SHP77 treated with DMSO at 0.1 percent for 48 hours (cell line): ENCODE data around the gene MAML2.

Experiments
- DNase-seq: peaks from one replicate; lab custom pipeline; 2025; lab: John Stamatoyannopoulos, UW

MAML2 gene

DNA sequence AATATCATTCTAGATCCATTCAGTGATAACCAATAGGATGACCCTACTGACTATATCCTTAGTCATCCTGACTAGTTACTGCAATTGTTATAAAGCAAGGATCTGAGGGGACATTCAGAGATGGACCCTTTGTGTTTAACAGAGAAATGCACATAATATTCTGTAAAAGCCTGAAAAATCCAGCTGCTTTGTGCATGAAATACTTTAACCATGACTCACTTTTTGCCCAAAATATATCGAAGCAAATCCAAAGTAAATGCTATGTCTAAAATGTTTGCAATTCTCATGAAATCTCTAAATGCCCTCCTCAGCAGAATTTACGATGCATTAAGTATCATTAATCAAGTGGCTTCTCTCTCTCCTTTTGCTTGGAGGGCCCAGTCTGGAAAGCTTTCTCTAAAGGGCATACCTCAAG is 240.3 kb downstream of the MAML2 start:
- no peak for DNase-seq

DNA sequence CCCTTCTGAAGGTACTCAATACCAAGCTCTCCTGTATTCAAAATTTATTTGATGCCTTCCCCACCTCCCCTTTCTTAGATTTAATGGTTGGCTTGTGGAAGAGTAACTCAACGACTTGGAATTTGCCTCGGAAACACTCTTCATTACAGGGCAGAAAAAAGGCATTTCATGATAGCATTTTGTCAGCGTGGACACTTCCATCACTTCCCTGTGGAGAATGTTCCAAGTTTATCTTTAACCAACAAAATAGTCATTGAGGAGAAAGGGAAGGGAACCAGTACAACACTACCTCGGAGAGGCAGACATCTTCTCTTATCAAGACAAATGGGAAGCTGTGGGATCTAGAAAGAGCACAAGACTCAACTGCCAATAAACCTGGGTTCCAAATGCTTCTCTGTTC is 241.8 kb downstream of the MAML2 start:
- DNase-seq, result no peak

DNA sequence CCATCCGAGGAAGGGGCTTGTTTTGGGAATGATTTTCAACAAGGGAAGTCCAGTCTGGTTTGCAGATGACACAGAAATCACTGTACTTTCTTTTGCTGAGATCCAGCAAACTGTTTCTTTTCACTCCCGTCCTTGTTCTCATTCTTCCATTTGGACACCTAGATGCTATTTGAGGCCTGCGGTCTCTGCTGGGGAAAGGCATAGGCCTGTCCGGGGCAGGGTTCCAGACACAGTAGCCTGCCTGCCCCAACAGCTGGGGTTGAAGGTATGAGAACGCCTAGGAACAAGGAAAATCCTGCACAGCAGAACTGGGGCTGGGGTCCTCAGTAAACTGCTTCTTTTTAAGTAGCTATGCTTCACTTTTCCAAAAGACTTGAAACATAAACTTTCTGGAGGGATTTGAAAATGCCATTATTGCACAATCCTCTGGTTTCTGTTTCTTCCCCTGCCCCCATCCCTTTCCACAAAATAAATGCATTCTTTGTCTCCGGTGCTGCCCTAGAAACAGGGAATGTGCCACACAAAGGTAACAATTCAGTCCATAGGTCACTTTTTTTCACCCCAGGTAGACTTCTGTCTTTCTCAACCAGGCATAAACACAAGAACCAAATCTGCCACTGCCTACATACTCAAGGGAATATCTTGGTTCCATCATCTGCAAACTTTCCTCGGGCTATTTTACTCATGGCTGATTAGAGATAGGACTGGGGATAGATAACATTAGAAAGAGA is 244.3 kb downstream of the MAML2 start:
- no peak for DNase-seq

DNA sequence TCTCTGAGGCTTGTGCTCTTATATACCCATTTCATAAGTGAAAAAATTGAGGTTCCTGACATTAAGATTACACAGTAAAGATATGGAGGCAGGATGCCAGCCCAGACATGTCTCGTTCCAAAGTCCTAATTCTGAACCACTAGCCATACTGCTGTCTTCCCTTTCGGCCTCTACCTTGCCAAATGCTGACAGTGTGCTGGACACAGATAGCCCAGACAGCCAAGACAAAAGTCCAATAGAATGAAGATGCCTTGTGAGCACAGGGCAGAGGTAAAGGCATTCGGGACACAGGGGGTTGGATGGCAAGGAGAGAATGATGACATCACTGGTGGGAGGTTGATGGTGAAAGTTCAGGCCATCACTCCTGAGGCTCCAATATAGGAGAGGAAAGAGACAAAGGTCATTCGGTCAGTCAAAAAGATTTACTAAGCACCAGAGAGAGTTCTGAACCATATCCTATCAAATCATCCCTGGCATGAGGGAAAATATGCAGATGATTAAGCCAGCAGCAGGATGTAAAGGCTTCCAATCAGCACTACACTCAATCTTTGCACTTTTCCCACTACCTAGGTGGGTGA is 245.1 kb downstream of the MAML2 start:
- DNase-seq, result no peak

DNA sequence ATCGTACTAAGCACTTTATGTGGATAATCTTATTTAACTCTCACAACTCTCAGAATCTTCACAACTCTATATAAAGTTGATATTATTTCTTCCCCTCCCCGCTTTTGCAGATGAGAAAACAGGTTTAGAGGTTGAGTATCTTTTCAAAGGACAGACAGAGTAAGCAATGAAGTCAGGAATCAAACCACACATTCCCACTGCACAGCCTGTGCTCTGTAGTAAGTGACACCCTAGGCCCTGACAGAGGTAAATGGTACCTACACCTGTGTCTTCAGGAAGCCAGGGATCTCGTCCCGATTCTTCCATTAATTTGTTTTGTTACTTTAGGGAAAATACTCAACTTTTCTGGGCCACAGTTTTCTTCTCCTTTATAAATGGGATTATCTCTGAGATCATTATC is 246.6 kb downstream of the MAML2 start:
- DNase-seq, result no peak

DNA sequence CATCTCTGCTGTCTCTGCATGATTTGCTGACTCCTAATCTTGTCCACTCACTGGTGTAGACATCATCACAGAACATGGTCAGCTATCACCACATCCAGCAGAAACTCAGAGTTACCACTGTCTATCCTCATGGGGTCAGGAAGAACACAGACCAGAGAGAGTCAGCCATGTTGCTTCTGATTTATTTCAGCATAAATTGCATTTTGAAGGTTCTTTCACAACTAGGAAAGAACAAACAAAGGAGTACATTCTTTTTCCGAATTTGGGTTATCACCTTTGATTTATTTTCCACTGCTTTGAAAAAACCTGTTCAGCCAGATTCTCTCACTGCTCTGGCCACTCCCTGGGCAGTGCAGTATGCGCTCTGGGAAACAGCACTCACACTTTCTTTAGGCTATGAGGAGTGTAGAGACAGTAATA is 247.1 kb downstream of the MAML2 start:
- DNase-seq, result no peak

DNA sequence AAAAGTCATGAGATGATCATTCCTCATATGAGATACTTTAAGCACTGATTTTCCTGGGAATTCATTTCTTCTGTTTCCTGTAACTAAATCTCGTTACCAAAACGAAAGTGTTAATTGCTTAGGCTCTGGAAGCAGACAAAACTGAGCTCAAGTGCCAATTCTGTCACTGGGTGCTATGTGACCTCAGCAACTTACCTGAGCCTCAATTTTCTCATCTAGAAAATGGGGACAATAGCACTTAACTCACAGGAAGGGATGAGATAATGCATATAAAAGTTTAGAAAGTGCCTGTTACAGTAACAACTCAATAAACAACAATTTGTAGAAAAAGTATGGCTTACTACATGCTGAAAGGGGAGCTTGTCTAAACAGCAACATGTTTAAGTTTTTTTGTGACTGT is 248.8 kb downstream of the MAML2 start:
- no peak for DNase-seq

DNA sequence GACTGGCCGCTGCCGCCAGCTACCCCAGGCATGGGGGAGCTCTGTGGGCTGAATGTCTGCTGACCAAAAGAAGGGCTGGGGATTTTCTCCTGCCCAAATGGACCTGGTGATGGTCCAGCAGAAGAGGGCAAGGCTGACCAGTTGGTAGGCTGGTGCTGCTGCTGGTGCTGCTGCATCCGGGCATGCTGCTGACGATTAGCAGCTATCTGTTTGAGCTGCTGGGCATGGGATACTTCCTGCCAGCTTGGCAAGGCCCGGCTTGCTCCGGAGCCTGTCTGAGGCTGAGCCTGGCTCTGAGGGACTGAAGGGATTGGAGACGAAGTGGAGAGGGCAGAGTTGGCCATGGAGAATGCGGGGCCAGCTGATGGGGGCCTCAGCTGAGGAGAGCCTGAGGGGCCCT is 250.5 kb downstream of the MAML2 start:
- no peak for DNase-seq

DNA sequence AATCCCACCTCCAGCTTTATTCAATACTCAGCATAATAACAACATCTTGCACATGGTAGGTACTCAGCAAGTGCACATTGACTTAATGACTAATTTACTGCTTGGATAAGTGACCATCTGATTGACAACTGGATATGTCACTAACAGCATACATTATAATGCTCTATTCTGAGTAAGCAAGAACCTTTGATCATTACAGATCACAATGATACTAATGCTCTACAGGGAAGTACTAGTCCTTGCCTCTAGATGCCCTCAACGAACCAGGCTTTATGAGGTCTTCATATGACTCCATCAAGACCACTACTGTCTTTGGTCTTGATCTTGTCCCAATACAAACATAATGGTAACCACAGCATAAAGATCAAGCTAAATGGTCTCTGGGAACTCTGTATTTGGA is 251.5 kb downstream of the MAML2 start:
- DNase-seq, result no peak

DNA sequence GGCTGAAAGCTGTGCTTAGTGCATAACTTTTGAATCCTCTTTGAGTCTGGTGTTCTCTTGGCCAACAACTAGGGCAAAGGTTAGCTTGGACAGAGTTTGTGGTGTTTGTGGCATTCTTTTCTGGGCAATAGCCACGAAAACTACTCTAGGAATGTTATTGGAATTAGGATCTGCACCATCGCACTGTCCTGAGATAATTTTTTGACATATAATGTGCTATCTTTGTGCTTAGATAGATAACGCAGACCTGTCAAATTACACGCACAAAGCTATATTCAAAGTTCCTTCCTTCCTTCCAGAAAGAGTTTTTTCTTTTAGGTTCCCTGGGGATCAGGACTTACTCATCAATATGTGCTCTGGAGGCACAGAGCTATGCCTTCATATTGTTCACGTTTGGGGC is 252.3 kb downstream of the MAML2 start:
- no peak for DNase-seq

DNA sequence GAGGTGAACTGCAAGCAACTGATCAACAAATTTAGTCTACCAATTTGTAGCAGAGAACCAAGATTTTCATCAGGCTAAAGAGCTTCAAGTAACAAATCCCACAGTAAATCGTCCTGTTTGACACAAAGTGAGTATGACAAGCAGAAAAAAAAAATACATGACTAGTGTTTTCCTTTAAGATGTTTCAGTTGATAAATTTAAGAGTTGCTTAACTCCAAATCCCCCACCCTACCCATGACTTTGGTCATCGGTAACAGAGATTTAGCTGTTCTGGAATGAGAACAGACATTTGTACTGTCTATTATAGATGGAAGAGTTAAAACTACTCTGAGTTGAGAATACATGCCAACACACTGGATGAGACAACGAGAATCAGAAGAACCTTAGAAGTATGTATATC is 254.1 kb downstream of the MAML2 start:
- no peak for DNase-seq

DNA sequence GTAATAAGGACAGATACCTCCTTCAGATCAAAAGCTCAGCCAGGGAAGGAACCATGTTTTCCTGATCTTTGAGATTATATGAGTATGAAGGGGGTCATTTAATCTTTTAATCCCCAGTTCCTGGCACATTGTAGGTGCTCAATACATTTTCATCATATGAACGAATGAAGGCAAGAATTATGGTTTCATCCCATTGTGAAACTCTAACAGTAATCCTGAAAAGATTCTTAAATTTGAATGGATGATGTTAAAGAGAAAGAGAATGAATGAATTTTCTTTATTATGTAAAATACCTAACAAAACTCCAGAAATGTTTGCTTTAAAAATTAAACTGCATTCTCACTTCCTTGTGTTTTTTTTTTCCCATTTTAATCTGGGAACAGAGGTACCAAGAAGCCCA is 256.9 kb downstream of the MAML2 start:
- DNase-seq, result no peak

DNA sequence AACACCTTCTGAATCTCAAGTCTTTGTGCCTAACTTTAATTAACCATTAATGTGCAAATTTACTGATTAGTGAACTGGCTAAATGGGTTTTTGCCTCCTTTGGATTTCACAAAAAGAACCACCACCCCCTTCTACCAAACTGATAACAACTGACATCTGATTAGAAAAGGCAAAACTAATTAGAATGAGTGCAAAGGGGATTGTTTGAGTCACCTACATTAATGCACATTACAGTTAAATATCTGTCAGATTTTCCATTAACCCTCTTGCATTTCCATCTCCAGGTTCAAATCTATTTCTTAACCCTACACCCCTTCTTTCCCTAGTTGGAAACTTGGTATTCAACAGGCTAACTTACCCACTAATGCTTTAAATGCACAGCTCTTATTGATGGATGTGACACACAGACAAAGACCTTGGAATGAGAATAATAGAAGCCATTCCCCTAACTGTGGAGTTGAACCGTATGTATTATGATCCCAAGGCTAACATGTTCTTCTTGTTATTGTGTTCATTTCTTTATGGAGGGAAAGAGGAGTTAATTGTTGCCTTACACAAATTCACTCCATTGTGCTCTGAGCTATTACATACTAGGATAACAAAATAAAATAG is 257.6 kb downstream of the MAML2 start:
- DNase-seq, result no peak

DNA sequence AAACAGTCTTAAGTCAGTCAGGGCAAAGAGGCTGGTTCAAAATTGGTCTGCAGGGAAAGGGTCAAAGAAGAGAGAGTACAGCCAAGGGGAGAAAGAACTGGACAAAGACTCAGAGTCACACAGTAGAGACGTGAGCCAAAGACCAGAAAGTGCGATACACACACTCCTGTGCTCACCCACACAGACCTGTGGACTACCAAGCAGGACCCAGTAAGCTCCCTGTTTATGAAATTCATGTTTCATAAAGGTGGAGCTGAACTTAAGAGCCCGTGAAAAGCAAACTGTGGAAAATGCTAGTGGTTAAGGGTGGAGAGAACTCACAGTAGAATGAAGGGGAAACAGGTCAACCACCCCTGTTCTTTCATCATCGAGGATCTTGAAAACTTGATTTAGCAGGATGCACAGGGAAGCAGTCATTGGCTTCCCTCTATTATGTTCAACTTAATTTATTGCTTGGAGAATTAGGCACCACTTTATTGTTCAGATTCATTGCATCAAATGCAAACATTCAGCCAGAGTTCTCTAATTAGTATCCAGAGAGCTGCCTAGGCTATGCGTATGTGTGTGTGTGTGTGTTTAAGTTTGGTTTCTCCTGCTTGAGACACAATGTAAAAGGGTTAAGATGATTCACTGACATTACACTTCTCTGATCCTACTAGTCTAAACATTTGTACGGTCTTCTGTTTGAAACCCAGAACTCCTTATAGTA is 258.2 kb downstream of the MAML2 start:
- DNase-seq, result no peak

DNA sequence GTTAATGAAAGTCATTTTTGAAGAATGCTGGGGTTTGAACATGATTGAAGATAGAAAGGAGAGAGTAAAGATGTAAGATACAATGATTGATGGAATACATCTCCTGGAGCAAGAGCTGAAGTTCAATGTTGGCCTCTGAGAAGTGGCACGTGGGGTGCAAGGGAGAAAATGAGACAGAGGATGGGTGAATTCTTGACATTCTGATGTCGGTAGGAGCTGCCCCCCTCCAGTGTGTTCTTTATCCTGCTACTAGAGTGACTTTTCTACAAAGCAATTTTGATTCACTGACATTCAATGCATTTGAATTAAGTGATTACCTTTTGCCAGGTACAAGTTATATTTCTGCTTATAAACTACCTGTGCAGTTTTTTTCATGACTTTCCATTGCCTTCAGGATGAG is 260.1 kb downstream of the MAML2 start:
- DNase-seq, result no peak

DNA sequence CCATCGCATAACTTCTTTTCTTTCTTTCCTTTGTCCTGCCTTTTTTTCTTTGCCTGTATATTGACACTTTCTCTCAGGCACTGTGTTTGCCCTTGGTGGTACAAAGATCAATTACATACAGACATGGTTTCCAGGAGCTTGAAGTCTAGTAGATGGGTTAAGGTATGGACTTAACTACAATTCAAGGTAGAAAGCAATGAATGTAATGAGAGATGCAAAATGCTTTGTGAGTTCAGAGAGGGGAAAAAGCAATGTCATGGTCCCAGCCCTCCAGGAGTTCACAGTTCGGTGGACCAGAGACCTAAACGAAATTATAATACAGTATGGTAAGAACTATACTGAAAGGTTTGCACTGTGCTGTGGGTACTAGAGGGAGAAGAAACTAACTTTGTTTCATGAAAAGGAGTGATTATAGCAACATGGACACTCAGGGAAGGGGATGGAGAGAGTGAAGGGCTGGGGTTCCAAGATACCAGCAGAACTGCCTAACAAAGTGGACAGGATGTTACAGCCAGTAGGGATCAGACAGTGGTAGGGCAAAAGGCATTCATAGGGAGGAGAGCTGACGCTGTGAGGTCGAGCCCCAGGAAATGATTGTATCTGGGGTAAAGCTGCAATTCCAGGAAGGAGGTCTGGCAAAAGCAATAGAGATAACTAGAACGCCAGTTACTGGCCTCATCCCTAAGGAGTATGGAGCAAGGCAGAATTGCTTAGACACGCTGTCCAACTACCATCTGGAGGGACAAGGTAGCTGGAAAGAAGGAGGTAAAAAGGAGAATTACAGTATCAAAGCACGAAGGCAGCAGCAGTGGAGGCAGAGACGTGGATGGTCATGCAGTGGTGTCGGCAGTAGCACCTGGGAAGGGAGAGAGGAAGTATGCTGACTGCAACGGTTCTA is 260.7 kb downstream of the MAML2 start:
- no peak for DNase-seq

DNA sequence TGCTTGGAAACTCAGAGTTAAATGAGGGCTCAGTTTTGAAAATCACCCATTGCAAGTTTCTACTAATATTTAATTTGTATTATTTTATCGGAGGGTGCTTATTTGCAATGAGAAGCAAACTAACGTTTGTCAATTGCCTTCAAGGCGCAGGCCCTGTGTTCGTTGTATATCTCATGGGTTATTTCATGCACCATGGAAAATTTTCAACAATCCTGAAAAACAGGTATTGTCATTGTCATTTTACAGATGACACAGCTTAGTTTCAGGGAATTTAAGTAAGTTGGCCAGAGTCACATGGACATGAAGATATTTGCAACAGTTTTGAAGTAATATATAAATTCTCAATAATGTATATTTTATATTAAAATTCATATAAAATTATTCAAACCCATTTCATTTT is 261.4 kb downstream of the MAML2 start:
- no peak for DNase-seq

DNA sequence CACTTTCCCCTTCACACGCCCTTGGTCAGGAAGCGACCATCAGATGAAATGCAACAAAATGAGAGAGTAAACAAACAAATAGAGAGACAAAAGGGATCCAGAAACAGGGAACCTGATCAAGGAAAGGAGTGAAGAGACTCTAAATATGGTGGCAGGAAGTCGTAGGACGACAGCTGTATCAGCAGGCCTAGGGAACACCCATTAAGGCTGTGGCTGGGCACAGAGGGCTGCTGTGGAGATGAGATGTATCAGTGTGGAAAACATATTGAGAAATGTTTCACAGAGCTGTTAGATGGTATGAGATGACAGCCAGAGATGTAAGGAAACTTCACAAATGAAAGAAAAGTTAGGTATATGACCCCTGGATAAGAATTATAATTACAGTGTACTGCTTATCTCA is 263.3 kb downstream of the MAML2 start:
- no peak for DNase-seq

DNA sequence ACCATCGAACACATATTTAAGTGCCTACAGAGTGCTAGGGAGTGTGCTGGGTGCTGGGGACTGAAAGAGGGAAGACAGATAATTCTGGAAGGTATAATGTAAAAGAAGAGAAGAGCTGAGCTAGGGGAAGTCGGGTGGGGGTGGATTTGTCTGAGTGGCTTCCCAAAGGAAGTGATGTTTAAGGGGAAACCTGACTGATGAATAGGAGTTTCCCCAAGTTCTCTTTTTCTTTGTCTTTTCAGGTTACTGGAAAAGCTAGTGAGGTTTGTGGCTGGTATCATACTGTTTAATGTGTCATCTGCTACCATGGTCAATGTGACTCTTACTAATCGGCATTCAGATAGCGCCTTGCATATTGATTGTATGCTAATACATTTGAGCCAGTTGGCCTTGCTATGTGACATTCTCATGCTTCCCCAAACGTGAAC is 267.4 kb downstream of the MAML2 start:
- DNase-seq, result no peak

DNA sequence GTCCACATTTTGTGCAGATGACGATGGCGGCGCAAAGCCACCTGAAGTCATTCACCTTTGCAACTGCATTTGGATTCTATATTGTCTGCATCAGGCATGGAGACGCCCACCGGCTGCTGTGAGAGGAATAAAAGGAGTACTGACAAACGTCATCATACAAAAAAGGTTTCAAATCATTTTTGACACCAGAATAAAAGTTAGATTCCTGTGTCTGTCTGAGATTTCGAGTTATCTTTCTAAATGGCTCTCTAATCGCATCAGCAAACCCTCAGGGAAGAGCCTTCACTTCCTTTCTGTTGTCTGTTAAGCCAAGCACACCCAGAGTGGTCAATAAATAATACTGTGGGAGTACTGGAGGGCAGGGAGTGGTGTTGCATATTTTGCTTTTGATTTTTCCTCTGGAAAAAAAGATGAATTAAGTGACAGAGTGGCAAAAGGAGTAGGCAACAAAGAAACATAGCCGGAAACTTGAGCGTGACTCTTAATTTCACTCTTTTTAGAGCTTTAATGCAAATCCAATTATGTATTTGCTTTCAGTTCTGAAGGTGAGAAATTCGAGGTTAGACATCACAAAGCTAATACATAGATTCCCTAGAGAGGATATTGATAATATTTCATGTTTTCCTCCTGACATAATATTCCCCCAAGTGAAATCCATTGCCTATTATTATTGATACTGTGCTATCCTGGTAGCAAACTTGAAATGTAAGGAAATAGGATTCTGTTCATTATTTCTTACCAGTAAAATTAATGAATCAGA is 268.3 kb downstream of the MAML2 start:
- no peak for DNase-seq

DNA sequence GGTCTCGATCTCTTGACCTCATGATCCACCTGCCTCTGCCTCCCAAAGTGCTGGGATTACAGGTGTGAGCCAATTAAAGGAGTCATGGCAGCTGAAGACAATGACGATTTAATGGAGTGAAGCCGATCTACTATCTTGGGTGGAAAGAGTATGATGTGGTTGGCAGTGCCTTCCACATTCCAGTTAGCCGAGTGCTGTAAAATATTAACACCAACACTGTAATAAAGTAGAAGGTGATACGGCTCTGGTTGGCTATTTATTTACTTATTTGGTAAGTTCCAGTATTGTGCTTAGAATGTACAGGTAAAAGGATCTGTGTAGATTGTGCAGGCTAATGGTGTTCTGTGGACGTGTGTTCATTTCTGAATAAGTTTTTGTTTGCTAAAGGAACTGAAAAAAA is 269.5 kb downstream of the MAML2 start:
- no peak for DNase-seq
